HK-2 (cell line): ENCODE data around the gene CLBA1.

ENCODE experiments used
- DNase-seq: peaks from one replicate; pipeline ENCODE4 v3.0.0-alpha.2; 2018; ENCODE audit not compliant: unreplicated experiment

CLBA1 gene

GRCh38 chr14:104968541-104969401, 16.8 kb upstream of the CLBA1 start:
- DNase-seq = peak; percentile 73

- no peak for DNase-seq
Observed at GRCh38 chr14:104969741-104970230, 15.8 kb upstream of the CLBA1 start.

- peak; percentile 83 for DNase-seq
Observed at GRCh38 chr14:104970231-104971068, 15.1 kb upstream of the CLBA1 start.

GRCh38 chr14:104971447-104972240, 13.9 kb upstream of the CLBA1 start:
- DNase-seq = no peak

GRCh38 chr14:104972301-104973134, 13.1 kb upstream of the CLBA1 start:
- peak; percentile 84 for DNase-seq

GRCh38 chr14:104973135-104973384, 12.5 kb upstream of the CLBA1 start:
- DNase-seq = peak; percentile 97

GRCh38 chr14:104973385-104974145, 12.0 kb upstream of the CLBA1 start:
- peak; percentile 85 for DNase-seq

GRCh38 chr14:104974146-104974541, 11.4 kb upstream of the CLBA1 start:
- DNase-seq = no peak

- no peak for DNase-seq
Observed at GRCh38 chr14:104974665-104975390, 10.8 kb upstream of the CLBA1 start.

- no peak for DNase-seq
Observed at GRCh38 chr14:104975481-104976197, 9.9 kb upstream of the CLBA1 start.

- peak; percentile 95 for DNase-seq
Observed at GRCh38 chr14:104976198-104977007, 9.2 kb upstream of the CLBA1 start.

GRCh38 chr14:104977008-104977680, 8.4 kb upstream of the CLBA1 start:
- no peak for DNase-seq

- DNase-seq = peak; percentile 80
Observed at GRCh38 chr14:104977681-104978653, 7.6 kb upstream of the CLBA1 start, which contains the start of gene AHNAK2. Gene AHNAK2, minus strand, starts transcription at chr14:104978374. Its CDS starts 137 bp downstream, at chr14:104978237.

GRCh38 chr14:104978746-104979691, 6.6 kb upstream of the CLBA1 start:
- no peak for DNase-seq
